SKM-1 treated with dmso at 0.1 percent for 144 hours (cell line): ENCODE data around the gene PTGR2.
"Not testable (repeated sequence)": the region's sequence is repeated elsewhere in the genome, so short reads cannot be mapped to it uniquely, and the experiment has no call there.

Source experiments
- DNase-seq: peaks from one replicate; lab custom pipeline; 2025; ENCODE audit not compliant: unreplicated experiment; lab: John Stamatoyannopoulos, UW

The PTGR2 gene

GRCh38 chr14:73851567-73852382 lies at the start of gene PTGR2:
Gene PTGR2 (plus strand): TSS chr14:73851831. CDS start chr14:73858863, 7,032 bp downstream.
- DNase-seq: peak; percentile 59

- peak; percentile 19 for DNase-seq
These were observed 49.0 kb upstream of the PTGR2 start for GRCh38 chr14:73802431-73803188.

- no peak for DNase-seq
These were observed 47.0 kb upstream of the PTGR2 start for GRCh38 chr14:73804636-73805035.

GRCh38 chr14:73807457-73807856 lies 44.2 kb upstream of the PTGR2 start:
- DNase-seq: no peak

- no peak for DNase-seq
These were observed 42.2 kb upstream of the PTGR2 start for GRCh38 chr14:73809391-73809790.

- DNase-seq: peak; percentile 75
These were observed 41.0 kb upstream of the PTGR2 start for GRCh38 chr14:73810478-73811163.

- DNase-seq: no peak
These were observed 40.5 kb upstream of the PTGR2 start for GRCh38 chr14:73811164-73811503.

- no peak for DNase-seq
These were observed 37.5 kb upstream of the PTGR2 start for GRCh38 chr14:73814153-73814552.

- no peak for DNase-seq
These were observed 35.8 kb upstream of the PTGR2 start for GRCh38 chr14:73815849-73816248.

GRCh38 chr14:73816393-73816816 lies 35.2 kb upstream of the PTGR2 start:
- DNase-seq: no peak

GRCh38 chr14:73817020-73817655 lies 34.5 kb upstream of the PTGR2 start:
- no peak for DNase-seq

- DNase-seq: no peak
These were observed 32.8 kb upstream of the PTGR2 start for GRCh38 chr14:73818821-73819220.

GRCh38 chr14:73820631-73821030 lies 31.0 kb upstream of the PTGR2 start:
- no peak for DNase-seq

GRCh38 chr14:73823339-73823885 lies 28.2 kb upstream of the PTGR2 start:
- no peak for DNase-seq

- no peak for DNase-seq
These were observed 27.5 kb upstream of the PTGR2 start for GRCh38 chr14:73824127-73824526.

- DNase-seq: no peak
These were observed 27.1 kb upstream of the PTGR2 start for GRCh38 chr14:73824536-73824935.

- peak; percentile 59 for DNase-seq
These were observed 26.0 kb upstream of the PTGR2 start for GRCh38 chr14:73825551-73826188.

- DNase-seq: not testable (repeated sequence)
These were observed 24.4 kb upstream of the PTGR2 start for GRCh38 chr14:73827190-73827589.

GRCh38 chr14:73829071-73829470 lies 22.6 kb upstream of the PTGR2 start:
- no peak for DNase-seq
